Stomach smooth muscle (tissue), 2 donors: Measurements from ENCODE around the gene PPP4R4.

Experiments used
- H3K27ac ChIP-seq: one replicate; pipeline ENCODE4 v1.7.0; 2013; ENCODE audit warnings: mild to moderate bottlenecking, low read length, inconsistent platforms
- H3K27me3 ChIP-seq, 2 donors: one replicate each; pipeline ENCODE4 v1.7.0; 2013; ENCODE audit warnings: low read length in 2 of 2; ENCODE audit not compliant: insufficient read depth in 2 of 2, control insufficient read depth in 1 of 2
- H3K36me3 ChIP-seq, 2 donors: one replicate each; pipeline ENCODE4 v1.7.0; 2013; ENCODE audit warnings: low read length in 2 of 2; ENCODE audit not compliant: control insufficient read depth in 2 of 2, insufficient read depth in 2 of 2
- H3K4me1 ChIP-seq: one replicate; pipeline ENCODE4 v1.7.0; 2013; ENCODE audit warnings: low read length; ENCODE audit not compliant: control insufficient read depth, insufficient read depth
- H3K4me3 ChIP-seq, 2 donors: one replicate each; pipeline ENCODE4 v1.7.0; 2013; ENCODE audit warnings: low read length in 2 of 2
- H3K9ac ChIP-seq, 2 donors: one replicate each; pipeline ENCODE4 v1.7.0; 2013; ENCODE audit warnings: low read length in 2 of 2, mild to moderate bottlenecking in 1 of 2
- H3K9me3 ChIP-seq, 2 donors: one replicate each; pipeline ENCODE4 v1.7.0; 2013; ENCODE audit warnings: low read length in 2 of 2; ENCODE audit not compliant: control insufficient read depth in 2 of 2
- donor health status: healthy.
- donor health status: Pancreatic carcinoma.

The PPP4R4 gene

DNA sequence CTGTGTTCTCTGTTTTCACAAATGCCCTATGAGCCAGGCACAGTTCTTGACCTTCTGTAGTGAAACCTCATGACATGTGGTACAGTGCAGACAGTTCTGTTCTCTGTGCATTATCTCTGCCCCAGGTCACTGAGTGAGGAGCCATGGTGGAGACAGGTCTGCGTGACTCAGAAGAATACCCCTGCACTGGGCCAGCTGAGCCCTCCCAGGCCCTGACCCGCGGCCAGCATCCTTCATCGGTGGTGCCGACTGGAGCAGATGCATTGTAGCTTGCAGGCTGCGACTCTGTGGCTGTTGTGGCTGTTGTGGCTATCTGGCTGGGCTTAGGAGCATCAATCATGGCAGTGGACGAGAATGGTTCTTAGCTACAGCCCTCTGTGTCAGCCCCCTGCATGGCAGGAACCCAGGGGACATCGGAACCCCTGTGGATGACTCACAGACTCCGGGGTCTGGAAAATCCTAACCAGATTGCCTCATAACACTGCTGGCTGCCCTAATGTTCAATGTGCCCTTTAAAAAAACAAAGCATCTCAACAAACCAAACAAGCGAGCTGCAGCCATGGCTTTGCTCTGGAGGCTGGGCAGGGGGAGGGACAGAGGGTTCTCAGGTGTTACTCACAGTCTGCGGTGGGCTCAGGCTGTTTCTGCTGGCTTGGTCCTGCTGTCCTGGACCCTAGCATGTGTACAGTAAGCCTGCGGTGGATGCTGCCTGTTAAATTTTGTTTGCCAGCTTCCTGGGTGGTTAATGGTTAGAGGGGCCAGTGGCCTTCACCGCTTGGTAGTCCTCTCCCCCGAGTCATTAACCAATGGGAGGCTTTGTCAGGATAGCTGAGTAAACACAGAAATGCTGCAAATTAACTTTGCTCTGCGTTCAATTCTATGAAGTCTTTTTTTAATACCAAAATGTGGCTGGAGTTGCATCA is 148.8 kb downstream of the PPP4R4 start, which contains the start of gene SERPINA6:
Gene SERPINA6, minus strand, starts transcription at position 689 of the 923 bp plus-strand sequence. CDS start 8,688 bp downstream, outside the sequence.
- Histone ChIP-seq H3K4me1 (no peaks in the 10 kb centered on the region), H3K9ac (no peak within 1 kb of the TSS), H3K27me3 (peaks cover 0 to 3% of the 10 kb centered on the region in 2 donors), H3K36me3 (no peaks in the 10 kb centered on the region), H3K4me3 (no peak within 1 kb of the TSS), H3K27ac (no peak within 1 kb of the TSS), H3K9me3 (peaks cover 0 to 4% of the 10 kb centered on the region in 2 donors)

DNA sequence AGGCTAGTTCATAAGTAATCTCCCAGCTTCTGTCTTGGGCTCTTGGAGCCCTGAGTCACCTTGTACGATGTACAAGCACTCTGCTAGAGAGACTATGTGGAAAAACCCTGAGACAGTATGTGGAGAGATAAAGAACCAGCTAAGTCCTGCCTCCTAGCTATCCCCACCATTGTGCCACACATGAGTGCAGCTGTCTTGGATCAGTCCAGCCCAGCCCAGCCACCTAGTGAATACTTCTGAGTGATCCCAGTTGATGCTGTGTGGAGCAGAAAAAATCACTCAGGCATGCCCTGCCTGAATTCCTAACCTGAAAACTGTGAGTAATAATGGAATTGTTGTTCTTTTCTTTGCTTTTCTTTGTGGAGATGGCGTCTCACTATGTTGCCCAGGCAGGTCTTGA is 154.1 kb downstream of the PPP4R4 start:
- Histone ChIP-seq H3K27ac (no peak overlapping the region), H3K9me3 (peaks cover 0 to 4% of the 10 kb centered on the region in 2 donors), H3K4me3 (no peak overlapping the region), H3K4me1 (no peaks in the 10 kb centered on the region), H3K36me3 (no peaks in the 10 kb centered on the region), H3K27me3 (no peaks in the 10 kb centered on the region), H3K9ac (no peak overlapping the region)
